Astrocyte of the hippocampus (primary cell): ENCODE data around the gene CCDC136.

Experiments used
- DNase-seq: peaks from one replicate; pipeline ENCODE4 v3.0.0; 2011; ENCODE audit warnings: low read depth, low spot score

The CCDC136 gene

GRCh38 chr7:128844777-128845311 is 53.1 kb downstream of the CCDC136 start:
- DNase-seq = no peak

GRCh38 chr7:128845475-128845874 is 53.7 kb downstream of the CCDC136 start:
- DNase-seq = no peak

- DNase-seq = no peak
These were observed 54.2 kb downstream of the CCDC136 start for GRCh38 chr7:128845987-128846386.

- no peak for DNase-seq
These were observed 55.1 kb downstream of the CCDC136 start for GRCh38 chr7:128846781-128847444.

GRCh38 chr7:128847721-128848211 is 56.0 kb downstream of the CCDC136 start:
- DNase-seq = no peak

- no peak for DNase-seq
These were observed 56.8 kb downstream of the CCDC136 start for GRCh38 chr7:128848289-128849155.

DNA sequence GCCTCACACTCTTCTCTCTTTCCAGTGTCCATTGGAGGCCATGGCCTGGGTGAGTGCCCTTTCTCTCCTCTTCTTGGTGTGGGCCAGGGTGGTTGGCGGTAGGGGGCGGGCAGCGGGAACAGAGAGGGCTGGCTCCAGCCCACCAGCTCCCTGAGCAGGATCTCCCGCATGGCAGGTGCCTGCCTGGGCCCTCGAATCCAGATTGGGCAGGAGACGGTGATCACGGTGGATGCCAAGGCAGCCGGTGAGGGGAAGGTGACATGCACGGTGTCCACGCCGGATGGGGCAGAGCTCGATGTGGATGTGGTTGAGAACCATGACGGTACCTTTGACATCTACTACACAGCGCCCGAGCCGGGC is 57.4 kb downstream of the CCDC136 start:
- DNase-seq = no peak

DNA sequence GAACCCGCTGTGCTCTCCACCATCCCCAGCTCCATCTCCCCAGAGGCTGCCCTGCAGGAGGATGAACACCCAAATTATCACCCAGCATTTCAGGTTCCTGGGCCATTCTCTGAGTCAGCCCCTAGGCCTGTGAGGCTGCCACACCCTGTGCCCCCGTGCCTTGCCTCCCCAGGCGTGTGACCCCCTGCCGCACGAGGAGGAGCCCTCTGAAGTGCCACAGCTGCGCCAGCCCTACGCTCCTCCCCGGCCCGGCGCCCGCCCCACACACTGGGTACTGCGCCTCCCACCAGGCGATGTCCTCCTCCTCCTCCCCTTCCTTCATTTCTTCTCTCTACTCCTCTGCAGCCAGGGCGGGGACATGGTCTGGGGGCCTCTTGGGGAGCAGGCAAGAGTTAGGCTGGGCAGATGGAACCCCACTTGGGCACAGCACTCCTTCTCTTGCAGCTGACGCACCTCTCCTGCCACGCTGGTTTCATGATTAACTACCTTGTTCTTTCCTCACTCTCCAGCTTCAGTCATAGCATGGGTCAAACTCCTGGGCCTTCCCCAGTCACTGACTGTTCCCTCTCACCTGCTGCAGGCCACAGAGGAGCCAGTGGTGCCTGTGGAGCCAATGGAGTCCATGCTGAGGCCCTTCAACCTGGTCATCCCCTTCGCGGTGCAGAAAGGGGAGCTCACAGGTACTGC is 58.2 kb downstream of the CCDC136 start:
- no peak for DNase-seq

DNA sequence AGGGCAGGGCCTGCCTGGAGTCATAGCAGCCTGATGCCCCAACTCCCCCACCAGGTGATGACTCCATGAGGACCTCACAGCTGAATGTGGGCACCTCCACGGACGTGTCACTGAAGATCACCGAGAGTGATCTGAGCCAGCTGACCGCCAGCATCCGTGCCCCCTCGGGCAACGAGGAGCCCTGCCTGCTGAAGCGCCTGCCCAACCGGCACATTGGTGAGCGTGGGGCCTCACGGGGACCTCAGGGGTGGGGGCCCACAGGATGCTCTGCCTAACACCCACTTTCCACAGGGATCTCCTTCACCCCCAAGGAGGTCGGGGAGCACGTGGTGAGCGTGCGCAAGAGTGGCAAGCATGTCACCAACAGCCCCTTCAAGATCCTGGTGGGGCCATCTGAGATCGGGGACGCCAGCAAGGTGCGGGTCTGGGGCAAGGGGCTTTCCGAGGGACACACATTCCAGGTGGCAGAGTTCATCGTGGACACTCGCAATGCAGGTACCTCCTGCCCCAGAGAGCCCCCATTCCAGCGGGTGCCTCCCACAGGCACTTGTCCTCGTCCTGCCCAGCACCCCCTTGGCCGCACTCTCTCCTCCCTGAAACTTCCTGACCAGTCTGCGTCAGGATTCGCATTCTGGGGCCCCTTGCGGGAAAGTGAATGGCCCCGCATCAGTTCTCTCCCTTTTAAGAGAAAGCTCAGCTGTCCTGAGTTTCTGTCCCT is 60.9 kb downstream of the CCDC136 start:
- DNase-seq = no peak

DNA sequence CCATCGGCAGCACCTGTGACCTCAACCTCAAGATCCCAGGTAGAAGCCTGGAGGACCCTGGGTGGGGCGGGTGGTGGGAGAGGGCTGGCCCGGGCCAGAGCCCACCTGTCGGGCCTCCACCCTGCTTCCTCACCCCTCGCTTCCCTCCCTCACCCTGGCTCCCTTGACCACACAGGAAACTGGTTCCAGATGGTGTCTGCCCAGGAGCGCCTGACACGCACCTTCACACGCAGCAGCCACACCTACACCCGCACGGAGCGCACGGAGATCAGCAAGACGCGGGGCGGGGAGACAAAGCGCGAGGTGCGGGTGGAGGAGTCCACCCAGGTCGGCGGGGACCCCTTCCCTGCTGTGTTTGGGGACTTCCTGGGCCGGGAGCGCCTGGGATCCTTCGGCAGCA is 62.0 kb downstream of the CCDC136 start:
- DNase-seq = no peak

GRCh38 chr7:128854396-128854795 is 62.6 kb downstream of the CCDC136 start:
- no peak for DNase-seq

GRCh38 chr7:128855559-128855958 is 63.8 kb downstream of the CCDC136 start:
- no peak for DNase-seq

DNA sequence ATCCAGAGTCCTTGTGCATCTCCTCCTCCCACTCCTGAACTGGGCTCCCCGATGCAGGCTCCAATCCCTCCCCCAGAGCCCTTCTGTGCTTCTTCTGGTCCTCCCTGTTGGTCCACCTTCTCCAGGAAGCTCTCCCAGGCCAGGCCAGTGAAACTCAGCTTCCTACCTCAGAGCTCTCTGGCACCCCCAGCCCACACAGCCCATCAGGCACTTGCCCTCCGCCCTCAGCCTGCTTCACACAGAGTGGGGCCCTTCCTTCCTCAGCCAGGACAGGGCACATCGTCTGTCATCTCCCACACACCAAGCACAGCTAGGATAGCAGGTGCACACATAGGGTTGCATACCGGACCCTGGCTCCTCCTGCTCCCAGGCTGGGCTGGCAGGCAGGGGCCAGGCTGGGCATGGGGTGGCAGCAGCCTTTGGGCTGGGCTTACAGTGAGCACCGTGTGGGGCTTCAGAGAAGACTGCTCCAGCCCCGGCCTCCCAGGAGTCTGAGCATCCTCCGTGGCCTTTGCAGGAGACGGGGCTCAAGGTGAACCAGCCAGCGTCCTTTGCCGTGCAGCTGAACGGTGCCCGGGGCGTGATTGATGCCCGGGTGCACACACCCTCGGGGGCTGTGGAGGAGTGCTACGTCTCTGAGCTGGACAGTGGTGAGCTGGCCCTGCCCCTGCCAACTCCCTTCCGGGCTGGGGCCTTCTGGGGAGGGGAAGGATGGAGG is 64.4 kb downstream of the CCDC136 start:
- DNase-seq = no peak

DNA sequence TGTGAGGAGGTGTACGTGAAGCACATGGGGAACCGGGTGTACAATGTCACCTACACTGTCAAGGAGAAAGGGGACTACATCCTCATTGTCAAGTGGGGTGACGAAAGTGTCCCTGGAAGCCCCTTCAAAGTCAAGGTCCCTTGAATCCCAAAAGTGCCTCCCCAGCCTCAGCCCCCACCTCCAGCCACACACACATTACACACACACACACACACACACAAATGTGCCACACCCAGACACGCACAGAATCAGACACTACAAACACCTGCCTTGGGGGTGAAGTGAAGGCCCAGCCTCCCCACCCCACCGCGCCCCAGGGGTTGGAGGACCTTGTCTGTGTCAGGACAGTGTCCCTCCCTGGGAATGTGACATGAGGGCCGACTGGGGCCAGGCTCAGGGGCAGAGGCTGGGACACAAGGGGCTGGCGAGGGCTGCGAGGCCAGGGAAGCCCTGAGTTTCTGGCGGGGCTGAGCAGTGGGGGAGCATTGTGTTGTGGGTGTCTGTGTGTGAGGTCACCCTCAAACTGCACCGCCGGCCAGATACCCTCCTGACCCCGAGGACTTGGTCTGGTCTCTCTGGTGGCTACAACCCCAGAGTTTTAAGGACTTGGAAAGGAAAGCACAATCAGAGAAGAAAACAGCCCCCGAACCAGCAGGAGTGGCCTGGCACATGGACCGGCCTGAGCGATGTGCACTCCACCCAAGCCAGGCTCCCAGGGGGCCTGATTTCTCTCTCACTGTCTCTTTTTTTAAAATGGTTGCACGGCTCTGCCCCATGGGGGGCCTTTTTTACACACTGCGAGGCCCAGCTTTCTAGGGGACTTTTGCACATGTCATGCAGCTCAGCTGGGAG is 66.8 kb downstream of the CCDC136 start:
- DNase-seq = no peak

DNA sequence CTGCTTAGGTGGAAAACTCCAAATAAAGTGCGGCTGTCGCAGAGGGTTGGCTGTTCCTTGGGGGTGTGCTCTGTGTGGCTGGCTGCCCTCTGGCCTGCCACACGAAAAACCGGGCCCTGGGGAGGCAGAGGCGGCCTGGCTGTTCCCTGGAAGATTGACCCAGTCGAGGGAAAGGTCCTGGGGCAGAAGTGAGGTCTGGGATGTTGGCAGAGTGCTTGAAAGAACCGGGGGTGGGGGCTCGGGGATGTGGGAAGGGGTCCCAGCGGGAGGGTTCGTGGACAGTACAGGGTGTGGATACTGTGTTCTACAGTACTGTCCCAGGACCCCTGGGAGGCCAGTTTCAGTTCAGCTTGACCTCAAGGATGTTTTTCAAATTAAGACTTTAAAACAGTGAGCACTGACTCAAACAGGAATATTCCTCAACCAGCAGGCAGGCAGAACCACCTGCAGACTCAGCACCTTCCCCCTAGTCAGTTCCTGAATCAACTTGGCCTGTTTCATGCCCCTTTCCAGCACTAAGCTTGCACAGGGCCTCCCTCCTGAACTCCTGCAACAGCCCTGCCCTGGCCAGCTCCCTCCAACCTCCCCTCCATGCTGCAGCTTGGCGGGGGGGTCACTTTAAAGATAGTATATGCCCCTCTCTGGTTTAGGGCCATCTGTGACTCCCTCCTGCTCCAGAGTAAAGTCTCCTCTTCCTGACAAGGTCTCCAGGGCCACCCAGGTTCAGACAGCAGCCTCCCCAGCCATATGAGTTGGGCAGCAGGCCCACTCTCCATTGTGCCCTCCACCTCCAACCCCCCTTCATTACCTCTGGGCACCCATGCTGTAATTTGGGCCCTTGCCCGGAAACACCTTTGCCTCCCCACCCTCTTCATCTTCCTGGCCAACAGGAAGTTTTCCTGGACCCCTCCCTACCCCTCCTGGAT is 67.7 kb downstream of the CCDC136 start:
- no peak for DNase-seq

DNA sequence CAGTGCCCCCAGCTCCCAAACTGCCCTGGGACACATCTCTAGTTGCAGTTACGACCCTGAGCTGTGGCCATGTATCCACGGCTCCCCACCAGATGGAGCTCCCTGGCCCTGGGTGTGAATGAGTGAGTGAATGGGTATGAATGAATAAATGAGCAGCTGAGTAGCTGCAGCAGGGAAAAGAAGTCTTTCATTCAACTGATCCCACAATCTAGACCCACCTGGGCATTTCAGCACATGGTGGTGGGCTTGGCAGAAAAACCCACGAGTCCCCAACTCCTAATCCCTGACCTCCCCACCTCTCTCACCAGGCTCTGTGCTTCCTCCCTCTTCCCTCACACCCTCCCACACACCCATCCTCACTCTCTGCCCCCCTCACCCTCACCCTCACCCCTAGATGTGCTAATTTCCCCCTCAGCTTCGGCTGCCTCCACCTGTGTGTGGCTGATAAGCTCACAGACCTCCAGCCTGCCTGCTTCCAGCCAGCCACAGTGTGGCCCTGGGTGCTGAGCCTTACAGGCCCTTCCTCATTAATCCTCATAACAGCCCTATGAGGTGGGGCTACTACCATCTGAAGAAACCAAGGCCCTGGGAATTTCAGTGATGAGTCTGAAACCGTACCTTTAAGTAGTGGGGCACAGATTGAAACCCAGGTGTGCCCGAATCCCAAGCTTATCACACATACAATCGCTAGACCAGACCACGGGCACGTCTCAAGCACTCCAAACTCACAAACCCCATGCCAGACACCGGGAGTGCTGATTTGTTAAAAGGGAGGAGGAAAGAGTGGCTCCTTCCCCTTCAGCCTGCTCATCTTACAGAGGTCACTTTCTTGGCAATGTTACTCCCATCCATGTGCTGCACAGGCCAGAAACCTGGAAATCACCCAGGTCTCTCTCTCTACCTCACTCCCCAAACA is 68.6 kb downstream of the CCDC136 start:
- DNase-seq = peak; percentile 35

DNA sequence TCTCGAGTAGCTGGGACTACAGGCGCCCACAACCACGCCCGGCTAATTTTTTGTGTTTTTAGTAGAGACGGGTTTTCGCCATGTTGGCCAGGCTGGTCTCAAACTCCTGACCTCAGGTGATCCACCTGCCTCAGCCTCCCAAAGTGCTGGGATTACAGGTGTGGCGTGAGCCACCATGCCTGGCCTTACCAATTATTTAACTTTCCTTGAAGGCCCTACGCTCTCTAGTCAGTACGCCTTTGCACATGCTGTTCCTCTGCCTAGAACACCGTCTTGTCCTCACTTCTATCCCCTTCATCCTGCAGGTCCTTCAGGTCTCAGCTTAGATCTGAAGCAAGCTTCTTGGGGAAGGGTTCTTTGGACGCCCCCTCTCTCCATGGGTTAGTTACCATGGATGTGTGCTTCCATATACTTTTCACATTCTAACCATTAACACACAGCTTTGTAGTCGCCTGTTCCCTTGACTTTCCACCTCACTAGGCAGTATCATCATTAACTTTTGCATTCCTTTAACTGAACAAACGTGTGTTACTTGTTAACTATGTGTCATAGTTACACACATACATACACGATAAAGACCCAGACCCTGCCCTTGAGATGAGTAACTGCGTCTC is 70.3 kb downstream of the CCDC136 start:
- DNase-seq = no peak
